Neural cell (in vitro differentiated cells): Measurements from ENCODE around the gene WASF1.

Experiments
- CTCF ChIP-seq: fragments of 450-650 bp; IDR thresholded peaks from 2 replicates; pipeline ENCODE4 v1.5.1; 2014; ENCODE audit warnings: antibody characterized with exemption, mild to moderate bottlenecking, moderate library complexity; ENCODE audit not compliant: poor library complexity, severe bottlenecking
- POLR2AphosphoS5 ChIP-seq: IDR thresholded peaks from 2 replicates; pipeline ENCODE4 v1.6.1; 2012

- TF ChIP-seq CTCF (no peak), POLR2AphosphoS5 (no peak)
These were observed 6.4 kb upstream of the WASF1 start for GRCh38 chr6:110185879-110186278.
